CD14-positive monocyte (primary cell): ENCODE data around the gene WBP1. TPM values are rescaled to one million over a fixed set of nuclear protein-coding genes. Genes with fewer than 3 reads are reported as not detected.

Source experiments
- DNase-seq, 3 donors: peaks; one replicate each; pipeline ENCODE4 v3.0.0-alpha.2; 2011 to 2022
- H2AFZ ChIP-seq: 2 replicates; pipeline ENCODE4 v1.6.0; 2012; ENCODE audit warnings: mild to moderate bottlenecking, low read depth, low read length, inconsistent platforms; ENCODE audit not compliant: insufficient read depth, poor library complexity, severe bottlenecking
- H3K27ac ChIP-seq, 2 donors: 1 replicate in 1 of 2; 2 replicates in 1 of 2; pipeline ENCODE4 v1.5.1; 2012 to 2013; ENCODE audit warnings: low read length in 2 of 2, control low read depth in 1 of 2, inconsistent platforms in 1 of 2, low read depth in 1 of 2, mild to moderate bottlenecking in 1 of 2
- H3K27me3 ChIP-seq, 2 donors: one replicate each; pipeline versions ENCODE4 v1.6.0 to v1.6.1; 2011 to 2013; ENCODE audit warnings: low read length in 2 of 2; ENCODE audit not compliant: control insufficient read depth in 2 of 2, insufficient read depth in 2 of 2
- H3K36me3 ChIP-seq, 2 donors: replicated peaks in 1 of 2; 1 replicate in 1 of 2; 2 replicates in 1 of 2; pipeline versions ENCODE4 v1.5.1 to v1.6.1; 2012 to 2013; ENCODE audit warnings: low read length in 2 of 2, control low read depth in 1 of 2, inconsistent platforms in 1 of 2, mild to moderate bottlenecking in 1 of 2; ENCODE audit not compliant: insufficient read depth in 2 of 2, control insufficient read depth in 1 of 2
- H3K4me1 ChIP-seq, 2 donors: 1 replicate in 1 of 2; 2 replicates in 1 of 2; pipeline versions ENCODE4 v1.5.1 to v1.6.1; 2012 to 2013; ENCODE audit warnings: low read length in 2 of 2, control low read depth in 1 of 2, inconsistent platforms in 1 of 2, mild to moderate bottlenecking in 1 of 2, moderate library complexity in 1 of 2; ENCODE audit not compliant: insufficient read depth in 2 of 2, control insufficient read depth in 1 of 2
- H3K4me2 ChIP-seq: replicated peaks from 2 replicates; pipeline ENCODE3; 2012; ENCODE audit warnings: low read length, moderate library complexity, mild to moderate bottlenecking; ENCODE audit not compliant: poor library complexity, severe bottlenecking; ENCODE audit errors: extremely low read depth
- H3K4me3 ChIP-seq, 3 experiments: fragments of 200-600 bp in 1 of 3; sonication (generic) in 1 of 3; replicated peaks in 1 of 3; 1 replicate in 2 of 3; 2 replicates in 1 of 3; pipeline ENCODE4 v1.5.1; 2011 to 2013; ENCODE audit warnings: low read length in 3 of 3, mild to moderate bottlenecking in 3 of 3, control low read depth in 2 of 3, low read depth in 2 of 3, inconsistent platforms in 1 of 3, moderate library complexity in 1 of 3
- H3K79me2 ChIP-seq: 2 replicates; pipeline ENCODE4 v1.6.0; 2012; ENCODE audit warnings: mild to moderate bottlenecking, control low read depth, inconsistent platforms, low read length, moderate library complexity; ENCODE audit not compliant: insufficient read depth
- H3K9ac ChIP-seq: 2 replicates; pipeline ENCODE4 v1.6.0; 2017; ENCODE audit warnings: low read length, mild to moderate bottlenecking; ENCODE audit not compliant: insufficient read depth, poor library complexity, severe bottlenecking
- H3K9me3 ChIP-seq, 2 donors: replicated peaks in 1 of 2; 1 replicate in 1 of 2; 2 replicates in 1 of 2; pipeline versions ENCODE4 v1.5.1 to v1.6.1; 2012 to 2013; ENCODE audit warnings: low read length in 2 of 2, control low read depth in 1 of 2; ENCODE audit not compliant: control insufficient read depth in 1 of 2, insufficient read depth in 1 of 2
- H4K20me1 ChIP-seq: 2 replicates; pipeline ENCODE4 v1.6.0; 2012; ENCODE audit warnings: mild to moderate bottlenecking, low read length, control low read depth, moderate library complexity; ENCODE audit not compliant: insufficient read depth
- H3K27ac Mint-ChIP-seq, 7 donors: one replicate each; pipeline ENCODE4 v1.8.0; 2020; ENCODE audit warnings: mild to moderate bottlenecking in 7 of 7, mixed read lengths in 7 of 7, moderate library complexity in 6 of 7, inconsistent platforms in 2 of 7
- H3K27me3 Mint-ChIP-seq, 3 donors: one replicate each; pipeline ENCODE4 v1.8.0; 2021 to 2022; ENCODE audit warnings: low read depth in 3 of 3, mild to moderate bottlenecking in 3 of 3, mixed read lengths in 3 of 3, moderate library complexity in 3 of 3, inconsistent platforms in 1 of 3
- H3K36me3 Mint-ChIP-seq, 2 donors: one replicate each; pipeline ENCODE4 v1.8.0; 2020; ENCODE audit warnings: mixed read lengths in 2 of 2, inconsistent platforms in 1 of 2, mild to moderate bottlenecking in 1 of 2
- H3K4me1 Mint-ChIP-seq: one replicate; pipeline ENCODE4 v1.8.0; 2020; ENCODE audit warnings: mild to moderate bottlenecking, mixed read lengths
- H3K4me3 Mint-ChIP-seq, 2 donors: one replicate each; pipeline ENCODE4 v1.8.0; 2020; ENCODE audit warnings: mild to moderate bottlenecking in 2 of 2, mixed read lengths in 2 of 2, moderate library complexity in 1 of 2
- H3K9me3 Mint-ChIP-seq, 7 donors: one replicate each; pipeline ENCODE4 v1.8.0; 2020 to 2022; ENCODE audit warnings: mixed read lengths in 7 of 7, mild to moderate bottlenecking in 6 of 7, moderate library complexity in 6 of 7, inconsistent platforms in 2 of 7
- WGBS: methylation state at CpG from one replicate; pipeline ENCODE4 v1.1.5; 2013; ENCODE audit warnings: missing lambda C conversion rate; ENCODE audit not compliant: insufficient coverage; 5-methylcytosine and 5-hydroxymethylcytosine counted together
- intact Hi-C, 2 donors: fragments of 100-400 bp; cut with micrococcal nuclease; formaldehyde crosslinking; loops; one replicate each; pipeline versions ENCODE4 v1.15.0 to v1.15.1; 2023
- polyA plus RNA-seq, 3 donors: library from polyadenylated mRNA; depleted of rRNA in 1 of 3; unstranded in 2 of 3; stranded (reverse) in 1 of 3; fragments of 300-500 nt in 2 of 3; fragments of >200 nt in 1 of 3; fragmentation: Illumina TruSeq in 2 of 3; gene quantifications; 1 replicate in 2 of 3; 2 replicates in 1 of 3; pipeline ENCODE4 v1.2.3, GENCODE V29; 2012 to 2021
- TF ChIP-seq, protein P1 (sequence below): fragments of 200-600 bp; IDR thresholded peaks from one replicate; pipeline ENCODE4 v1.8.0; 2022; ENCODE audit warnings: antibody characterized with exemption, mild to moderate bottlenecking

Gene WBP1
- polyA plus RNA-seq, 3 donors: 23.9 to 109 (median 31.0) TPM

DNA sequence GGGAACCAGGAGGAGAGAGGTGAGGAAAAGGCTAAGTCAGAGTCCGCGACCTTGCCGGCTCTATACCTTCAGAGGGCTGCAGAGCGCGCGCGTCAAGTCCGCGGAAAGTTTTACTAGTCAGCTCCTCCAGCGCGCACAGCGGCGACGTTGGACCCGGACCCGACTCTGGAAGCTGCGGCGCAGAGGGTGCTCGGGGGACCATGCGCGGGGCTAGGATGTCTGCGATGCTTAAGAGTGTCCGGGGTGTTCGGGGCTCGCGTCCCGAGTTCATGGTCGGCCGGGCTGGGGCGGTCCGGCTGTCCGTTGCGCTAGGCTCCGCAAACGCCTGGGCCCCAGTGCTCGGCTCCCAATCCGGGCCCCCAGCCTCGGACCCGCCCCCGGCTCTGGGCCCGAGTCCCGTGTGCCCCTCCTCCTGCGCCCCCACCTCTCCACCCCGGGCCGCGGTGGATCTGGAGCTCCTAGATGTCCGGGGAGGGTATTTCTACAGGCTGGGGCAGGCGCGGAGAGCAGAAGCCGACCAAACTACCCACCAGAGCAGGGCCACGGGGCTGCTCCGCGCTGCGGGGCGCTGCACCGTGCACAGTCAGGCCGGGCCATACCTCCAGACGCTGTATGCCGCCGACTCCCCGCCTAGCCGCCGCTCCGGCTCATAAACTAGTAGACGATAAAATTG, 41.2 kb downstream of the WBP1 start, which contains the start of gene LBX2:
Gene LBX2 (minus strand): TSS at position 337 of the 673 bp plus-strand sequence. CDS start 66 bp downstream, at position 271.
- H3K27me3 ChIP-seq: peaks cover 51 to 66% of the 10 kb centered on the region in 2 donors
- DNase-seq: no peak
- WGBS: 1% methylated on average over 54 of the region's 65 CpGs

DNA sequence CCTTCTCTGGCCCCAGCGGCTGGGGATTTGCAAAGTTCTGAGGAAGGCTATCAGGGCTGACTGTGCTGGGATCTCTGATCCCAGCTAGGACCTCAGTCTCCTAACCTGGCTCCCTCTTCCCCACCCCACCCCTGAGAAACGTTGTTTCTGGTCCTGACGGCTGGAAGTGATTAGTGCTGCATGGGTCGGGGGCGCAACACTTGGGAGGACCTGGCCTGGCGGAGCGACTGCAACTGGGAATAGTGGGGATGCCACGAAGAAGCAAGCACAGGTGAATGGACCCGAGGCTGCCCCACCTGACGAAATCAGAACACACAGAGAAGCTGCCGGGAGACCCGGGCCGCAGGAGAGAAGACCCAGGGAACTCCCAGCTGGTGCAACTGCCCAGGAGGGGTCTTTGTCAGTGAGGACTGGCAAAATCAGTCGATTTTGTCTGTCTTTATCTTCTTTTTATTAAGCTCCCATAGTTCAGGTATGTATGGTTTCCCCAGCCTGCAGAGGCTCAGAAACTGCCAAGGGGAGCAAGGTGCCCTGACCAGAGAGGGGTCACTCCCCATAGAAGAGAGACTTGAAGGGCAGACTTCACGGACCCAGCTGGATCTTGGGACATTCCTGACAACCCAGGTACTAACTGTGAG, 41.8 kb downstream of the WBP1 start:
- Histone ChIP-seq H2AFZ (no peak overlapping the region), H3K79me2 (peaks cover 10% of the 10 kb centered on the region), H4K20me1 (no peaks in the 10 kb centered on the region), H3K9me3 (peaks cover 0 to 20% of the 10 kb centered on the region in 2 donors), H3K4me1 (peaks cover 54 to 60% of the 10 kb centered on the region in 2 donors), H3K9ac (no peak overlapping the region), H3K27me3 (peaks cover 51 to 66% of the 10 kb centered on the region in 2 donors), H3K4me2 (peak overlapping the region; percentile 87), H3K4me3 (peak overlapping the region in 1 of 3 experiments; percentile 79), H3K27ac (no peak overlapping the region), H3K36me3 (no peaks in the 10 kb centered on the region)
- Mint-ChIP-seq H3K9me3 (peaks cover 0 to 27% (median 4%) of the 10 kb centered on the region in 7 donors), H3K27me3 (peaks cover 62 to 81% (median 64%) of the 10 kb centered on the region in 3 donors), H3K4me3 (peak overlapping the region in 1 of 2 donors; percentile 96), H3K4me1 (peaks cover 57% of the 10 kb centered on the region), H3K27ac (peak overlapping the region in 1 of 7 donors; percentile 4), H3K36me3 (peaks cover 36 to 46% of the 10 kb centered on the region in 2 donors)
- intact Hi-C loops: no loop called here
- WGBS: 57% methylated on average over 12 of the region's 15 CpGs
- DNase-seq: no peak
- TF ChIP-seq, protein P1, sequence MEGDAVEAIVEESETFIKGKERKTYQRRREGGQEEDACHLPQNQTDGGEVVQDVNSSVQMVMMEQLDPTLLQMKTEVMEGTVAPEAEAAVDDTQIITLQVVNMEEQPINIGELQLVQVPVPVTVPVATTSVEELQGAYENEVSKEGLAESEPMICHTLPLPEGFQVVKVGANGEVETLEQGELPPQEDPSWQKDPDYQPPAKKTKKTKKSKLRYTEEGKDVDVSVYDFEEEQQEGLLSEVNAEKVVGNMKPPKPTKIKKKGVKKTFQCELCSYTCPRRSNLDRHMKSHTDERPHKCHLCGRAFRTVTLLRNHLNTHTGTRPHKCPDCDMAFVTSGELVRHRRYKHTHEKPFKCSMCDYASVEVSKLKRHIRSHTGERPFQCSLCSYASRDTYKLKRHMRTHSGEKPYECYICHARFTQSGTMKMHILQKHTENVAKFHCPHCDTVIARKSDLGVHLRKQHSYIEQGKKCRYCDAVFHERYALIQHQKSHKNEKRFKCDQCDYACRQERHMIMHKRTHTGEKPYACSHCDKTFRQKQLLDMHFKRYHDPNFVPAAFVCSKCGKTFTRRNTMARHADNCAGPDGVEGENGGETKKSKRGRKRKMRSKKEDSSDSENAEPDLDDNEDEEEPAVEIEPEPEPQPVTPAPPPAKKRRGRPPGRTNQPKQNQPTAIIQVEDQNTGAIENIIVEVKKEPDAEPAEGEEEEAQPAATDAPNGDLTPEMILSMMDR: no peak

More for the DNA sequence above, 41.2 kb downstream of the WBP1 start, which contains the start of gene LBX2:
- peak within 1 kb of the TSS; percentile 90 for H2AFZ ChIP-seq
- TF ChIP-seq, protein P1: no peak
- peaks cover 48 to 53% of the 10 kb centered on the region in 2 donors for H3K4me1 ChIP-seq
- peaks cover 62 to 81% (median 64%) of the 10 kb centered on the region in 3 donors for H3K27me3 Mint-ChIP-seq
- H3K9me3 ChIP-seq: peaks cover 0 to 20% of the 10 kb centered on the region in 2 donors
- H3K4me1 Mint-ChIP-seq: peaks cover 50% of the 10 kb centered on the region
- H3K4me3 Mint-ChIP-seq: peak within 1 kb of the TSS; percentile 76 to 97
- H3K4me3 ChIP-seq: peak within 1 kb of the TSS; percentile 29 to 79 (median 35)
- peak within 1 kb of the TSS; percentile 87 for H3K4me2 ChIP-seq
- intact Hi-C loops: no loop called here
- peak within 1 kb of the TSS in 2 of 7 donors; percentile 3 to 4 for H3K27ac Mint-ChIP-seq
- peaks cover 35 to 41% of the 10 kb centered on the region in 2 donors for H3K36me3 Mint-ChIP-seq
- no peak within 1 kb of the TSS for H3K27ac ChIP-seq
- peak within 1 kb of the TSS; percentile 56 for H3K9ac ChIP-seq
- peaks cover 0 to 3% of the 10 kb centered on the region in 2 donors for H3K36me3 ChIP-seq
- H3K79me2 ChIP-seq: peaks cover 10% of the 10 kb centered on the region
- H4K20me1 ChIP-seq: no peaks in the 10 kb centered on the region
- peaks cover 0 to 27% (median 4%) of the 10 kb centered on the region in 7 donors for H3K9me3 Mint-ChIP-seq
